ENCODE measurements around the gene CFAP57.

- no peak for TF ChIP-seq CTCF (IDR thresholded peaks at IDR 0.05)
- TF ChIP-seq POLR2A (IDR thresholded peaks at IDR 0.05): no peak
These were observed 45.6 kb downstream of the CFAP57 start for GRCh38 chr1:43217747-43218146.
